K562 (cell line): ENCODE data around the gene BTBD2. TPM values are rescaled to one million over a fixed set of nuclear protein-coding genes. Genes with fewer than 3 reads are reported as not detected.

Experiments
- CSDE1 ChIP-seq, 2 experiments: fragments of 450-650 bp; IDR thresholded peaks; 2 replicates each; pipeline ENCODE4 v1.6.1; 2016; ENCODE audit warnings: mild to moderate bottlenecking in 1 of 2
- FOXM1 ChIP-seq, 2 experiments: fragments of 450-650 bp in 1 of 2; sonication (generic) in 1 of 2; formaldehyde crosslinking in 1 of 2; IDR thresholded peaks; 2 replicates each; pipeline versions ENCODE4 v1.6.1 to v1.9.0; 2017 to 2022; ENCODE audit warnings: low read depth in 2 of 2, mild to moderate bottlenecking in 2 of 2, missing genetic modification reagents in 1 of 2, moderate library complexity in 1 of 2
- GATAD2A ChIP-seq: fragments of 450-650 bp; IDR thresholded peaks from 2 replicates; pipeline ENCODE4 v1.6.1; 2017
- MTA1 ChIP-seq: fragments of 450-650 bp; IDR thresholded peaks from 2 replicates; pipeline ENCODE4 v1.6.1; 2017; ENCODE audit warnings: borderline replicate concordance
- NBN ChIP-seq: fragments of 450-650 bp; IDR thresholded peaks from 2 replicates; pipeline ENCODE4 v1.6.1; 2016; ENCODE audit warnings: low read depth, mild to moderate bottlenecking
- NCOR1 ChIP-seq: fragments of 450-650 bp; IDR thresholded peaks from 2 replicates; pipeline ENCODE4 v1.6.1; 2016; ENCODE audit warnings: mild to moderate bottlenecking, moderate library complexity
- NR4A1 ChIP-seq, 2 experiments: fragments of 250-450 bp in 1 of 2; fragments of 450-650 bp in 1 of 2; sonication (Bioruptor Pico) in 1 of 2; IDR thresholded peaks; 2 replicates each; pipeline versions ENCODE4 v1.4.0 to v1.6.1; 2016 to 2020; ENCODE audit warnings: mild to moderate bottlenecking in 2 of 2, missing compliant biosample characterization in 1 of 2, missing genetic modification characterization in 1 of 2, moderate library complexity in 1 of 2
- PHB2 ChIP-seq: fragments of 450-650 bp; IDR thresholded peaks from 2 replicates; pipeline ENCODE4 v1.6.1; 2017; ENCODE audit warnings: low read depth
- POLR2AphosphoS5 ChIP-seq: IDR thresholded peaks from 2 replicates; pipeline ENCODE4 v1.6.1; 2011; ENCODE audit warnings: mild to moderate bottlenecking, low read depth, low read length, moderate library complexity; ENCODE audit not compliant: control insufficient read depth, insufficient read depth
- POLR2G ChIP-seq: fragments of 200-400 bp; formaldehyde crosslinking; IDR thresholded peaks from 2 replicates; pipeline ENCODE4 v1.6.1; 2017; ENCODE audit warnings: low read depth, mild to moderate bottlenecking, antibody characterized with exemption, low read length, moderate library complexity
- PURB ChIP-seq: sonication (generic); formaldehyde crosslinking; IDR thresholded peaks from 2 replicates; pipeline ENCODE4 v1.9.0; 2021; ENCODE audit warnings: low read depth, mild to moderate bottlenecking, missing genetic modification reagents
- RBM25 ChIP-seq: fragments of 200-400 bp; formaldehyde crosslinking; IDR thresholded peaks from 2 replicates; pipeline ENCODE4 v1.6.1; 2018; ENCODE audit warnings: low read length, low read depth, moderate library complexity; ENCODE audit not compliant: severe bottlenecking
- RBM34 ChIP-seq: fragments of 200-400 bp; formaldehyde crosslinking; IDR thresholded peaks from 2 replicates; pipeline ENCODE4 v1.6.1; 2018; ENCODE audit warnings: low read length, borderline replicate concordance; ENCODE audit not compliant: insufficient read depth
- ZNF253 ChIP-seq: fragments of 250-450 bp; sonication (Bioruptor Pico); conservative IDR thresholded peaks from 2 replicates; pipeline ENCODE4 v1.6.1; 2021; ENCODE audit warnings: mild to moderate bottlenecking
- ZNF57 ChIP-seq: fragments of 450-650 bp; formaldehyde crosslinking; IDR thresholded peaks from 2 replicates; pipeline ENCODE4 v1.4.0; 2020; ENCODE audit warnings: mild to moderate bottlenecking, moderate library complexity
- polyA plus RNA-seq, 8 experiments: library from polyadenylated mRNA; depleted of rRNA in 4 of 8; stranded (reverse) in 5 of 8; unstranded in 3 of 8; fragments of >200 nt; fragmentation: Nextera tagmentation in 2 of 8; fragmentation: Illumina TruSeq in 1 of 8; extraction: Ambion mirVana in 2 of 8; extraction: Trizol in 1 of 8; gene quantifications; 2 replicates each; pipeline versions ENCODE4 v1.2.1 to v1.2.3, GENCODE V29; 2011 to 2014; ENCODE audit warnings: inconsistent platforms in 1 of 8, missing spikeins in 1 of 8
- total RNA-seq, 7 experiments: library from RNA; depleted of rRNA in 6 of 7; stranded (reverse); fragments of >200 nt in 6 of 7; fragmentation: Illumina TruSeq in 2 of 7; extraction: Trizol in 2 of 7; gene quantifications; 2 replicates each; pipeline versions ENCODE4 v1.2.1 to v1.2.3, GENCODE V29; 2011 to 2021; ENCODE audit warnings: low replicate concordance in 1 of 7
- TF ChIP-seq, protein P1 (sequence below): fragments of 250-450 bp; sonication (Bioruptor Pico); IDR thresholded peaks from 2 replicates; pipeline ENCODE4 v1.8.0; 2021; ENCODE audit warnings: borderline replicate concordance, mild to moderate bottlenecking, moderate library complexity; ENCODE audit not compliant: poor library complexity, severe bottlenecking
- TF ChIP-seq, protein P2 (sequence below): fragments of 250-450 bp; sonication (Bioruptor Pico); IDR thresholded peaks from 2 replicates; pipeline ENCODE4 v1.4.0; 2020; ENCODE audit warnings: mild to moderate bottlenecking, moderate library complexity
- TF ChIP-seq, protein P3 (sequence below): sonication (generic); formaldehyde crosslinking; IDR thresholded peaks from 2 replicates; pipeline ENCODE4 v1.8.1; 2023; ENCODE audit warnings: mild to moderate bottlenecking, missing genetic modification reagents, moderate library complexity
- TF ChIP-seq, protein P4 (sequence below): sonication (generic); formaldehyde crosslinking; IDR thresholded peaks from 2 replicates; pipeline ENCODE4 v1.8.0; 2022; ENCODE audit warnings: missing genetic modification reagents, mild to moderate bottlenecking, moderate library complexity, borderline replicate concordance

BTBD2 gene
- total and polyA plus RNA-seq, 9 of the 15 experiments (the other 6 are each of a cell fraction or from before 2014, with no cell fraction given): 0.10 to 15.6 (median 6.9) TPM

DNA sequence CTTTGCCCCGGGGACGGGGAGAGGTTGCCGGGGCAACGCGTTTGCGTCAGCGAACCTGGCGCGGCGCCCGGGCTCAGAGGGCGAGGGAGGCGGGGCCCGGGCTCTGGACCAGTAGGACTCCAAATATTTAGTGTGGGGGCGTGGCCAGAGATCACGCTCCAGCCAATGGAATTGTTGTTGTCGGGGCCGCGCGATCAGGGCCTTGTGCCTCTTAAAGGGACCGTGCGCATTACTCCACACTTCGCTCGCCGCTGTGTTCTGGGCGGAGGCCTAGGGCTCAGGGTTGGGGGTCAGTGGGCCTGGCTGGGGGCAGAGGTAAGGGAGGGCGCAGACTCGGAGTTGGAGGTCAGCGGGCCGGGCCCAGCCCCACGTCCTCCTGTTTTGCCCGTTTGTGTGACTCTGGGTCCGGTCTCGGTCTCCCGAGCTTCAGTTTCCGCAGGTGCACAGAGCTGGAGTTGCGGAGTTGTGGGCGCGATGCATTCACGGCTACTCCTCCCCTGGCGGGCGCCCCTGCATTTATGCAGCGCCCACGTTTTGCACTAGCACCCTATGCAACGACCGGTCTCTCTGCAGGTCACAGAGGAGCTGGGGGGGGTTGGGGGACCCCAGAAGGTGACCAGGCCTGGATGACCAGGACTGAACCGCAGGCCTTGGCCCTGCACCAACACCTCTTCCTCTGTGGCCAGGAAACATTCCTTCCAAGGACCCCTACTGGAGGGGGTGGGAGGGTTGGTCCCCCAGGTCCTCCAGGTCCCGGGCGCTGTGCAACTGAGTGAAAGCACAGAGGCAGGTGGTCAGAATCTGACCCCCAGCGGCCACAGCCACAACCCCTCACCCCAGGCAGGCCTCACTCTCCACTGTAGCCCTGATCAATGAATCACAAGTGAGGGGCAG lies 46.2 kb upstream of the BTBD2 start (continued):
- TF ChIP-seq, protein P1, sequence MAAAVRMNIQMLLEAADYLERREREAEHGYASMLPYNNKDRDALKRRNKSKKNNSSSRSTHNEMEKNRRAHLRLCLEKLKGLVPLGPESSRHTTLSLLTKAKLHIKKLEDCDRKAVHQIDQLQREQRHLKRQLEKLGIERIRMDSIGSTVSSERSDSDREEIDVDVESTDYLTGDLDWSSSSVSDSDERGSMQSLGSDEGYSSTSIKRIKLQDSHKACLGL (CRISPR knock-in tag): no peak
- no peak for TF ChIP-seq ZNF253 (CRISPR knock-in tag)
- TF ChIP-seq PURB (CRISPR knock-in tag): no peak
- no peak for TF ChIP-seq NCOR1
- TF ChIP-seq NR4A1 (CRISPR knock-in tag; IDR thresholded peaks at IDR 0.05): no peak
- TF ChIP-seq NR4A1 (tag; IDR thresholded peaks at IDR 0.05): peak; percentile 62; the same call in 1 of the 2 replicates
- TF ChIP-seq POLR2G: peak; percentile 94
- TF ChIP-seq, protein P2, sequence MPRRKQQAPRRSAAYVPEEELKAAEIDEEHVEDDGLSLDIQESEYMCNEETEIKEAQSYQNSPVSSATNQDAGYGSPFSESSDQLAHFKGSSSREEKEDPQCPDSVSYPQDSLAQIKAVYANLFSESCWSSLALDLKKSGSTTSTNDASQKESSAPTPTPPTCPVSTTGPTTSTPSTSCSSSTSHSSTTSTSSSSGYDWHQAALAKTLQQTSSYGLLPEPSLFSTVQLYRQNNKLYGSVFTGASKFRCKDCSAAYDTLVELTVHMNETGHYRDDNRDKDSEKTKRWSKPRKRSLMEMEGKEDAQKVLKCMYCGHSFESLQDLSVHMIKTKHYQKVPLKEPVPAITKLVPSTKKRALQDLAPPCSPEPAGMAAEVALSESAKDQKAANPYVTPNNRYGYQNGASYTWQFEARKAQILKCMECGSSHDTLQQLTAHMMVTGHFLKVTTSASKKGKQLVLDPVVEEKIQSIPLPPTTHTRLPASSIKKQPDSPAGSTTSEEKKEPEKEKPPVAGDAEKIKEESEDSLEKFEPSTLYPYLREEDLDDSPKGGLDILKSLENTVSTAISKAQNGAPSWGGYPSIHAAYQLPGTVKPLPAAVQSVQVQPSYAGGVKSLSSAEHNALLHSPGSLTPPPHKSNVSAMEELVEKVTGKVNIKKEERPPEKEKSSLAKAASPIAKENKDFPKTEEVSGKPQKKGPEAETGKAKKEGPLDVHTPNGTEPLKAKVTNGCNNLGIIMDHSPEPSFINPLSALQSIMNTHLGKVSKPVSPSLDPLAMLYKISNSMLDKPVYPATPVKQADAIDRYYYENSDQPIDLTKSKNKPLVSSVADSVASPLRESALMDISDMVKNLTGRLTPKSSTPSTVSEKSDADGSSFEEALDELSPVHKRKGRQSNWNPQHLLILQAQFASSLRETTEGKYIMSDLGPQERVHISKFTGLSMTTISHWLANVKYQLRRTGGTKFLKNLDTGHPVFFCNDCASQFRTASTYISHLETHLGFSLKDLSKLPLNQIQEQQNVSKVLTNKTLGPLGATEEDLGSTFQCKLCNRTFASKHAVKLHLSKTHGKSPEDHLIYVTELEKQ (CRISPR knock-in tag): no peak
- no peak for TF ChIP-seq RBM25
- no peak for TF ChIP-seq RBM34
- TF ChIP-seq, protein P3, sequence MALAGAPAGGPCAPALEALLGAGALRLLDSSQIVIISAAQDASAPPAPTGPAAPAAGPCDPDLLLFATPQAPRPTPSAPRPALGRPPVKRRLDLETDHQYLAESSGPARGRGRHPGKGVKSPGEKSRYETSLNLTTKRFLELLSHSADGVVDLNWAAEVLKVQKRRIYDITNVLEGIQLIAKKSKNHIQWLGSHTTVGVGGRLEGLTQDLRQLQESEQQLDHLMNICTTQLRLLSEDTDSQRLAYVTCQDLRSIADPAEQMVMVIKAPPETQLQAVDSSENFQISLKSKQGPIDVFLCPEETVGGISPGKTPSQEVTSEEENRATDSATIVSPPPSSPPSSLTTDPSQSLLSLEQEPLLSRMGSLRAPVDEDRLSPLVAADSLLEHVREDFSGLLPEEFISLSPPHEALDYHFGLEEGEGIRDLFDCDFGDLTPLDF (CRISPR knock-in tag): no peak
- peak in 1 of 2 experiments; percentile 74; a peak in 2 of 4 replicates for TF ChIP-seq CSDE1 (IDR thresholded peaks at IDR 0.05)
- no peak for TF ChIP-seq ZNF57 (CRISPR knock-in tag)
- TF ChIP-seq GATAD2A: no peak
- TF ChIP-seq POLR2AphosphoS5: peak; percentile 62; the same call in 1 of the 2 replicates
- TF ChIP-seq FOXM1 (IDR thresholded peaks at IDR 0.05; ENCODE audit: low read depth): peak; percentile 41; the same call in 1 of the 2 replicates
- TF ChIP-seq FOXM1 (CRISPR knock-in tag; IDR thresholded peaks at IDR 0.05; ENCODE audit: low read depth): no peak
- no peak; the same call in 1 of the 2 replicates for TF ChIP-seq NBN
- TF ChIP-seq PHB2: no peak
- TF ChIP-seq, protein P4, sequence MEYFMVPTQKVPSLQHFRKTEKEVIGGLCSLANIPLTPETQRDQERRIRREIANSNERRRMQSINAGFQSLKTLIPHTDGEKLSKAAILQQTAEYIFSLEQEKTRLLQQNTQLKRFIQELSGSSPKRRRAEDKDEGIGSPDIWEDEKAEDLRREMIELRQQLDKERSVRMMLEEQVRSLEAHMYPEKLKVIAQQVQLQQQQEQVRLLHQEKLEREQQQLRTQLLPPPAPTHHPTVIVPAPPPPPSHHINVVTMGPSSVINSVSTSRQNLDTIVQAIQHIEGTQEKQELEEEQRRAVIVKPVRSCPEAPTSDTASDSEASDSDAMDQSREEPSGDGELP (CRISPR knock-in tag): peak; percentile 9; the same call in 1 of the 2 replicates
- no peak for TF ChIP-seq MTA1
